Astrocyte (in vitro differentiated cells and primary cell): Measurements from ENCODE around the gene SLC6A11. TPM values are rescaled to one million over a fixed set of nuclear protein-coding genes. Genes with fewer than 3 reads are reported as not detected.

Source experiments
- DNase-seq: peaks from one replicate; pipeline ENCODE4 v3.0.0-alpha.2; 2010; ENCODE audit warnings: low read depth
- FAIRE-seq: peaks from 2 replicates; lab custom pipeline; 2011; peaks lifted over from hg19 to GRCh38; lab: Jason Lieb, UNC
- H2AFZ ChIP-seq: 2 replicates; pipeline ENCODE4 v1.6.0; 2012; ENCODE audit warnings: low read depth, low read length, inconsistent platforms
- H3K27ac ChIP-seq: 2 replicates; pipeline ENCODE4 v1.5.1; 2011; ENCODE audit warnings: low read depth, low read length, inconsistent platforms
- H3K27me3 ChIP-seq: 2 replicates; pipeline ENCODE4 v1.6.0; 2011; ENCODE audit warnings: low read length, inconsistent platforms; ENCODE audit not compliant: insufficient read depth
- H3K36me3 ChIP-seq: 2 replicates; pipeline ENCODE4 v1.5.1; 2011; ENCODE audit warnings: low read length, inconsistent platforms; ENCODE audit not compliant: insufficient read depth
- H3K4me1 ChIP-seq: 2 replicates; pipeline ENCODE4 v1.5.1; 2011; ENCODE audit warnings: low read length, inconsistent platforms; ENCODE audit not compliant: insufficient read depth
- H3K4me2 ChIP-seq: 2 replicates; pipeline ENCODE4 v1.6.0; 2012; ENCODE audit warnings: low read length, inconsistent platforms
- H3K4me3 ChIP-seq: 2 replicates; pipeline ENCODE4 v1.5.1; 2011; ENCODE audit warnings: low read depth, mild to moderate bottlenecking, low read length, inconsistent platforms; ENCODE audit not compliant: insufficient read depth
- H3K79me2 ChIP-seq: 2 replicates; pipeline ENCODE4 v1.6.0; 2012; ENCODE audit warnings: mild to moderate bottlenecking, low read length, inconsistent platforms; ENCODE audit not compliant: insufficient read depth
- H3K9ac ChIP-seq: 2 replicates; pipeline ENCODE4 v1.6.0; 2012; ENCODE audit warnings: mild to moderate bottlenecking, low read length, inconsistent platforms
- H3K9me3 ChIP-seq: 2 replicates; pipeline ENCODE4 v1.5.1; 2012; ENCODE audit warnings: low read depth, mild to moderate bottlenecking, low read length, inconsistent platforms; ENCODE audit not compliant: insufficient read depth
- H4K20me1 ChIP-seq: 2 replicates; pipeline ENCODE4 v1.6.0; 2012; ENCODE audit warnings: low read length, inconsistent platforms; ENCODE audit not compliant: insufficient read depth
- H3K27ac Mint-ChIP-seq: one replicate; pipeline ENCODE4 v1.8.0; 2021; ENCODE audit warnings: mild to moderate bottlenecking, mixed read lengths; ENCODE audit not compliant: unreplicated experiment
- H3K27me3 Mint-ChIP-seq: one replicate; pipeline ENCODE4 v1.8.0; 2021; ENCODE audit warnings: low read depth, mixed read lengths; ENCODE audit not compliant: unreplicated experiment
- H3K36me3 Mint-ChIP-seq: one replicate; pipeline ENCODE4 v1.8.0; 2021; ENCODE audit warnings: low read depth, mixed read lengths; ENCODE audit not compliant: unreplicated experiment
- H3K4me1 Mint-ChIP-seq: one replicate; pipeline ENCODE4 v1.8.0; 2021; ENCODE audit warnings: low read depth, mixed read lengths; ENCODE audit not compliant: unreplicated experiment
- H3K4me3 Mint-ChIP-seq: one replicate; pipeline ENCODE4 v1.8.0; 2021; ENCODE audit warnings: mild to moderate bottlenecking, moderate library complexity, mixed read lengths; ENCODE audit not compliant: unreplicated experiment
- H3K9me3 Mint-ChIP-seq: one replicate; pipeline ENCODE4 v1.8.0; 2021; ENCODE audit warnings: mild to moderate bottlenecking, mixed read lengths; ENCODE audit not compliant: unreplicated experiment
- CTCF ChIP-seq: IDR thresholded peaks from 2 replicates; pipeline ENCODE4 v1.5.1; 2011; ENCODE audit warnings: low read depth, mild to moderate bottlenecking, inconsistent platforms, low read length, moderate library complexity; ENCODE audit not compliant: insufficient read depth
- EZH2 ChIP-seq: IDR thresholded peaks from 2 replicates; pipeline ENCODE4 v1.6.1; 2012; ENCODE audit warnings: mild to moderate bottlenecking, low read length, inconsistent platforms; ENCODE audit not compliant: insufficient read depth
- total RNA-seq: library from RNA; stranded (reverse); gene quantifications from 2 replicates; pipeline ENCODE4 v1.2.1, GENCODE V29; 2021

Gene SLC6A11
- total RNA-seq, 1 donor from 2014 or later, result 0.34 TPM

DNA sequence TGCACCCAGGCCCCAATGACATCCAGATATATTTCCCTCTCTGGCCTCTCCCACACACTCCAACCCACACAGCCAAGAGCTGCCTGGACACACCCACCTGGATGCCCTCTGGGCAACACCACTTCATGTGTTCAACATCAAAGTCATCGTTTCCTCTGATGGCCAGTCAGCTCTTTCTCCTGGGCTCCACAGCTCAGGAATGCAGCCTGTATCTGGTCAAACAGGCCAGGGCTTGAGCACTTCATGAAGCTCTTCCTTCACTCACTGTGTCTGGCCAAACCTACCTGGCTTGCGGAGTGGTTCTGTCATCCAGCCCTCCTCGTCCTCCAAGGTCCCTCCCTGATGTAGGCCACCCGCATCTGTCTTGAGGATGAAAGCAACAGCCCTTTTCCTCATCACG lies 35.8 kb upstream of the SLC6A11 start:
- Histone ChIP-seq H3K9me3 (no peaks in the 10 kb centered on the region), H3K27ac (no peak overlapping the region), H3K4me2 (no peak overlapping the region), H3K36me3 (no peaks in the 10 kb centered on the region), H3K4me3 (no peak overlapping the region), H2AFZ (no peak overlapping the region), H3K4me1 (no peaks in the 10 kb centered on the region), H4K20me1 (no peaks in the 10 kb centered on the region), H3K27me3 (peaks cover 10% of the 10 kb centered on the region), H3K79me2 (no peaks in the 10 kb centered on the region), H3K9ac (no peak overlapping the region)
- Mint-ChIP-seq H3K27ac (no peak overlapping the region), H3K9me3 (peaks cover 3% of the 10 kb centered on the region), H3K4me1 (no peaks in the 10 kb centered on the region), H3K36me3 (peaks cover 2% of the 10 kb centered on the region), H3K27me3 (peaks cover 52% of the 10 kb centered on the region), H3K4me3 (no peak overlapping the region)
- TF ChIP-seq EZH2 (no peak), CTCF (no peak)
- DNase-seq (no peak), FAIRE-seq (no peak)

GRCh38 chr3:10780922-10781321 lies 35.1 kb upstream of the SLC6A11 start:
- H3K27ac ChIP-seq, result no peak overlapping the region
- H3K27me3 ChIP-seq, result peaks cover 10% of the 10 kb centered on the region
- no peaks in the 10 kb centered on the region for H3K4me1 ChIP-seq
- no peak overlapping the region for H3K4me3 Mint-ChIP-seq
- no peaks in the 10 kb centered on the region for H3K36me3 ChIP-seq
- no peak overlapping the region for H2AFZ ChIP-seq
- no peaks in the 10 kb centered on the region for H3K79me2 ChIP-seq
- no peak overlapping the region for H3K4me2 ChIP-seq
- TF ChIP-seq CTCF (no peak), EZH2 (no peak)
- H3K9me3 ChIP-seq, result no peaks in the 10 kb centered on the region
- H4K20me1 ChIP-seq, result no peaks in the 10 kb centered on the region
- DNase-seq (no peak), FAIRE-seq (no peak)
- H3K27ac Mint-ChIP-seq, result no peak overlapping the region
- H3K36me3 Mint-ChIP-seq, result peaks cover 2% of the 10 kb centered on the region
- peaks cover 46% of the 10 kb centered on the region for H3K27me3 Mint-ChIP-seq
- no peak overlapping the region for H3K4me3 ChIP-seq
- H3K4me1 Mint-ChIP-seq, result no peaks in the 10 kb centered on the region
- no peak overlapping the region for H3K9ac ChIP-seq
- peaks cover 3% of the 10 kb centered on the region for H3K9me3 Mint-ChIP-seq

DNA sequence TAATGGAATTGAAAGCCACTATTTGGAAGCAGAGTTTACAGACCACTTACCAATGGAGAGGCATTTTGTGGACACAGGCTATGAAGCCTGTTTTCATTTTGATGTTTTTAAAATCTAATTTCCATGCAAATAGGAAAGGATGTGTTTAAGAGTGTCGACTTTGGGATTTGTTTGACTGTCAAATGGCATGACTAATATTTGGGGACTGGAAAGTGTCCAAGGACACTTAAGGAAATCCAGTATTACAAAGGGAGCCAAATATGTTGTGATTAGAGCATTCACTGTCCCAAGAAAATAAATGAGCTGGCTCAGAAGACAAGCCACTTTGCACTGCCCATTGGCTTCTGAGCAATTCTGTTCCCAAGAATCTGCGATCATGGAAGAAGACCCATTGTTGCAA lies 34.0 kb upstream of the SLC6A11 start:
- DNase-seq, result no peak
- no peak for FAIRE-seq
- H3K9me3 Mint-ChIP-seq, result peaks cover 3% of the 10 kb centered on the region
- H3K4me1 ChIP-seq, result no peaks in the 10 kb centered on the region
- H3K4me3 Mint-ChIP-seq, result no peak overlapping the region
- no peak overlapping the region for H2AFZ ChIP-seq
- H3K27me3 Mint-ChIP-seq, result peaks cover 37% of the 10 kb centered on the region
- H3K4me1 Mint-ChIP-seq, result no peaks in the 10 kb centered on the region
- no peak overlapping the region for H3K4me2 ChIP-seq
- H4K20me1 ChIP-seq, result no peaks in the 10 kb centered on the region
- H3K27ac Mint-ChIP-seq, result no peak overlapping the region
- H3K27me3 ChIP-seq, result peaks cover 10% of the 10 kb centered on the region
- no peaks in the 10 kb centered on the region for H3K36me3 Mint-ChIP-seq
- no peaks in the 10 kb centered on the region for H3K79me2 ChIP-seq
- no peak overlapping the region for H3K4me3 ChIP-seq
- H3K9ac ChIP-seq, result no peak overlapping the region
- H3K9me3 ChIP-seq, result no peaks in the 10 kb centered on the region
- H3K27ac ChIP-seq, result no peak overlapping the region
- no peak for TF ChIP-seq CTCF
- TF ChIP-seq EZH2, result no peak
- H3K36me3 ChIP-seq, result no peaks in the 10 kb centered on the region
